ENCODE results near the gene PROM1. TPM values are rescaled to one million over a fixed set of nuclear protein-coding genes. Genes with fewer than 3 reads are reported as not detected.

The PROM1 gene
- total and polyA plus RNA-seq, 2 of the 4 experiments (the other 2 are of a cell fraction), result not detected

DNA sequence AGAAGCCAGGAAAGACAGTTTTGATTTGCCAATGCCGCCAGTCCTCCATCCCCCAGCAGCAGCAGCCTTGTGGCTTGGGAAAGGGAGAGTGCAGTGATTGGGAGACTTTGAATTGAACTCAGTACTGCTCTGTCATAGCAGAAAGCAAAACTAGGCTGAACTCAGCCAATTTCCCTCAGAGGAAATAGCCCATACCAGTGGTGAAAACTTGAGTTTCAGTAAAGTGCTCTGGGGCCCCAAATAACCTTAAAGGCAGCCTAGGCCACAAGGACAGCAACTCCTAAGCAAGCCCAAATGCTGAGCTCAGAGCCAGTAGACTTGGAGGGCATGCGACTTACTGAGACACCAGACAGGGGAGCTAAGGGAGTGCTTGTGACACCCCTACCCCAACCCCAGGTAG is 2.0 kb upstream of the PROM1 start:
- Histone ChIP-seq H3K23ac (ENCODE audit: low read depth, low read length) (no peak overlapping the region), H2BK20ac (ENCODE audit: low read depth, low read length) (no peak overlapping the region), H3K9me1 (ENCODE audit: insufficient read depth, low read length) (no peaks in the 10 kb centered on the region), H2AFZ (replicated peaks; ENCODE audit: low read length, poor library complexity) (no peak overlapping the region), H3K4me3 (ENCODE audit: insufficient read depth, low read depth, low read length) (no peak overlapping the region), H3K14ac (replicated peaks; ENCODE audit: low read depth, low read length) (no peak overlapping the region), H3K79me1 (ENCODE audit: low read depth in 1 of 2, low read length in 2 of 2) (no peaks in the 10 kb centered on the region), H3K27me3 (ENCODE audit: control insufficient read depth, insufficient read depth, low read length) (peaks cover 59% of the 10 kb centered on the region), H4K91ac (ENCODE audit: insufficient read depth, low read depth, low read length) (no peak overlapping the region), H3K56ac (ENCODE audit: extremely low read depth, insufficient read depth, low read length) (no peak overlapping the region), H2AK9ac (replicated peaks; ENCODE audit: low read depth, low read length, poor library complexity) (no peak overlapping the region), H3K9ac (ENCODE audit: low read depth, low read length) (no peak overlapping the region), H2BK15ac (ENCODE audit: low read depth, low read length) (no peak overlapping the region), H3K36me3 (ENCODE audit: control insufficient read depth, insufficient read depth, low read length) (no peaks in the 10 kb centered on the region), H3K4ac (ENCODE audit: low read depth, low read length) (no peak overlapping the region), H3K4me2 (ENCODE audit: low read depth, low read length) (no peak overlapping the region), H2BK5ac (ENCODE audit: low read depth, low read length, poor library complexity, severe bottlenecking) (no peak overlapping the region), H3K18ac (ENCODE audit: low read depth, low read length) (no peak overlapping the region), H3K27ac (ENCODE audit: insufficient read depth, low read length) (no peak overlapping the region), H3K4me1 (ENCODE audit: control insufficient read depth, insufficient read depth, low read length) (peaks cover 3% of the 10 kb centered on the region; the same call in 1 of the 2 replicates), H2AK5ac (ENCODE audit: low read depth, low read length) (no peak overlapping the region), H2BK120ac (ENCODE audit: low read depth, low read length) (no peak overlapping the region), H4K8ac (ENCODE audit: low read depth in 2 of 2, low read length in 2 of 2) (no peak overlapping the region), H4K5ac (ENCODE audit: low read depth, low read length) (no peak overlapping the region), H4K20me1 (ENCODE audit: insufficient read depth, low read length) (no peaks in the 10 kb centered on the region), H3K9me3 (ENCODE audit: control insufficient read depth, insufficient read depth, low read length) (peaks cover 8% of the 10 kb centered on the region)
- DNase-seq (no peak), ATAC-seq (ENCODE audit: low read depth) (no peak)
- in situ Hi-C loops (cut with MboI; ENCODE audit: low sequenced_read_pairs), result no loop called here
- CTCF ChIA-PET, result interaction anchor here (0.6 kb wide), 1 partner anchor 304 kb away, joined by 4 read pairs; no protein-coding TSS in a partner anchor
- WGBS, 2 experiments (ENCODE audit: extremely low coverage in 2 of 2, insufficient read length in 1 of 2), result 80% methylated on average over 1 of the region's 2 CpGs; no CpG with 5 or more reads in 1 of the 2 experiments
- no TSS peak for BruUV-seq (replicated peaks)
- intact Hi-C loops (cut with micrococcal nuclease), result no loop called here
- TF ChIP-seq MAFK (IDR thresholded peaks at IDR 0.05; ENCODE audit: low read depth, low read length) (no peak), RAD21 (IDR thresholded peaks at IDR 0.05; ENCODE audit: low read length) (no peak), NFE2L2 (IDR thresholded peaks at IDR 0.05; ENCODE audit: low read depth, low read length) (no peak), CTCF (conservative IDR thresholded peaks at IDR 0.05; ENCODE audit: low read depth, low read length) (no peak), MXI1 (IDR thresholded peaks at IDR 0.05; ENCODE audit: borderline replicate concordance, low read depth, low read length) (no peak), POLR2A (IDR thresholded peaks at IDR 0.05; ENCODE audit: low read depth, low read length) (no peak), CEBPB (IDR thresholded peaks at IDR 0.05; ENCODE audit: low read depth, low read length) (no peak), FOS (IDR thresholded peaks at IDR 0.05; ENCODE audit: low read depth, low read length) (no peak), RFX5 (IDR thresholded peaks at IDR 0.05; ENCODE audit: low read depth, low read length) (no peak), SMC3 (IDR thresholded peaks at IDR 0.05; ENCODE audit: low read depth, low read length) (no peak)
- POLR2A ChIA-PET (ENCODE audit: unreplicated experiment), result no interaction called here
- dilution Hi-C loops (cut with HindIII; ENCODE audit: low sequenced_read_pairs, unreplicated experiment), result no loop called here
